Fibroblast of pulmonary artery (primary cell): Measurements from ENCODE around the gene ZNF638.
A peak's percentile ranks its signal among the peaks of the same experiment; 100 is the strongest.

Experiments used
- DNase-seq: peaks from one replicate; pipeline ENCODE4 v3.0.0-alpha.2; 2010; ENCODE audit warnings: low read depth
- H3K4me3 ChIP-seq: replicated peaks from 2 replicates; pipeline ENCODE4 v1.5.1; 2011; ENCODE audit warnings: low read depth, mild to moderate bottlenecking, control low read depth, low read length, moderate library complexity
- CTCF ChIP-seq: IDR thresholded peaks from 2 replicates; pipeline ENCODE4 v1.5.1; 2011; ENCODE audit warnings: mild to moderate bottlenecking, control low read depth, low read length, inconsistent platforms; ENCODE audit errors: missing control alignments

ZNF638 gene

GRCh38 chr2:71346065-71346464, 14.5 kb downstream of the ZNF638 start:
- no peak for DNase-seq
- no peak overlapping the region for H3K4me3 ChIP-seq
- TF ChIP-seq CTCF = no peak

GRCh38 chr2:71347517-71347916, 15.9 kb downstream of the ZNF638 start:
- DNase-seq = peak; percentile 36
- H3K4me3 ChIP-seq = no peak overlapping the region
- no peak for TF ChIP-seq CTCF

GRCh38 chr2:71348302-71348701, 16.7 kb downstream of the ZNF638 start:
- no peak for TF ChIP-seq CTCF
- H3K4me3 ChIP-seq = no peak overlapping the region
- DNase-seq = peak; percentile 70

- H3K4me3 ChIP-seq = no peak overlapping the region
- DNase-seq = no peak
- TF ChIP-seq CTCF = no peak
Observed at GRCh38 chr2:71353248-71353647, 21.7 kb downstream of the ZNF638 start.

- H3K4me3 ChIP-seq = no peak overlapping the region
- no peak for TF ChIP-seq CTCF
- DNase-seq = peak; percentile 42
Observed at GRCh38 chr2:71358931-71359671, 27.5 kb downstream of the ZNF638 start.

GRCh38 chr2:71360434-71360975, 28.9 kb downstream of the ZNF638 start:
- DNase-seq = no peak
- no peak for TF ChIP-seq CTCF
- H3K4me3 ChIP-seq = no peak overlapping the region

GRCh38 chr2:71361631-71362030, 30.0 kb downstream of the ZNF638 start:
- DNase-seq = no peak
- TF ChIP-seq CTCF = no peak
- no peak overlapping the region for H3K4me3 ChIP-seq
